ENCODE data around the gene WWOX. TPM values are rescaled to one million over a fixed set of nuclear protein-coding genes. Genes with fewer than 3 reads are reported as not detected.

WWOX gene
- total RNA-seq, 1 donor from 2014 or later, result 18.6 TPM

DNA sequence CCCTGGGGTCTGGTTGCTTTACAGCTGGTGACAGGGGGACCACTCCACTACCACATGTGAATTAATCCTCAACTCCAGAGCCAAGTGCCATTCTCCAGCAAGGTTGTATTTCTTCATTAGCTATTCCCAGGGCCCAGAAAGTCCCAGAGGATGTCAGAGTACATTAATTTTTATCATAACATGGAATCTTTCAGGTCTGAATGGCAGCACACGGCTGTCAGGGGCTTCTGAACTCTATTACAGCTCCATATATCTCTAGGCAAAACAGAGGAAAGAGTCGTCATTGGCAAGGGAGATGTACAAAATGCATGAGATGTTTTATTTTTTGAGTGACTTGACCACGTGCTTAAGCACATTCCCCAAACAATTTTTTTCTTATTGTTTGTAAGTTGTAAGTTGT lies 303.4 kb downstream of the WWOX start:
- H3K4me1 Mint-ChIP-seq (ENCODE audit: unreplicated experiment), result no peaks in the 10 kb centered on the region
- peaks cover 1% of the 10 kb centered on the region for H3K27me3 Mint-ChIP-seq (ENCODE audit: unreplicated experiment)
- no peak overlapping the region for H3K27ac Mint-ChIP-seq (ENCODE audit: unreplicated experiment)
- TF ChIP-seq, protein P1, sequence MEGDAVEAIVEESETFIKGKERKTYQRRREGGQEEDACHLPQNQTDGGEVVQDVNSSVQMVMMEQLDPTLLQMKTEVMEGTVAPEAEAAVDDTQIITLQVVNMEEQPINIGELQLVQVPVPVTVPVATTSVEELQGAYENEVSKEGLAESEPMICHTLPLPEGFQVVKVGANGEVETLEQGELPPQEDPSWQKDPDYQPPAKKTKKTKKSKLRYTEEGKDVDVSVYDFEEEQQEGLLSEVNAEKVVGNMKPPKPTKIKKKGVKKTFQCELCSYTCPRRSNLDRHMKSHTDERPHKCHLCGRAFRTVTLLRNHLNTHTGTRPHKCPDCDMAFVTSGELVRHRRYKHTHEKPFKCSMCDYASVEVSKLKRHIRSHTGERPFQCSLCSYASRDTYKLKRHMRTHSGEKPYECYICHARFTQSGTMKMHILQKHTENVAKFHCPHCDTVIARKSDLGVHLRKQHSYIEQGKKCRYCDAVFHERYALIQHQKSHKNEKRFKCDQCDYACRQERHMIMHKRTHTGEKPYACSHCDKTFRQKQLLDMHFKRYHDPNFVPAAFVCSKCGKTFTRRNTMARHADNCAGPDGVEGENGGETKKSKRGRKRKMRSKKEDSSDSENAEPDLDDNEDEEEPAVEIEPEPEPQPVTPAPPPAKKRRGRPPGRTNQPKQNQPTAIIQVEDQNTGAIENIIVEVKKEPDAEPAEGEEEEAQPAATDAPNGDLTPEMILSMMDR (IDR thresholded peaks at IDR 0.05; ENCODE audit: unreplicated experiment), result no peak
- no peaks in the 10 kb centered on the region for H3K36me3 Mint-ChIP-seq (ENCODE audit: low read depth, unreplicated experiment)
- no peak overlapping the region for H3K4me3 Mint-ChIP-seq (ENCODE audit: unreplicated experiment)
- no peak for DNase-seq (ENCODE audit: low spot score)
- no peaks in the 10 kb centered on the region for H3K9me3 Mint-ChIP-seq (ENCODE audit: unreplicated experiment)

DNA sequence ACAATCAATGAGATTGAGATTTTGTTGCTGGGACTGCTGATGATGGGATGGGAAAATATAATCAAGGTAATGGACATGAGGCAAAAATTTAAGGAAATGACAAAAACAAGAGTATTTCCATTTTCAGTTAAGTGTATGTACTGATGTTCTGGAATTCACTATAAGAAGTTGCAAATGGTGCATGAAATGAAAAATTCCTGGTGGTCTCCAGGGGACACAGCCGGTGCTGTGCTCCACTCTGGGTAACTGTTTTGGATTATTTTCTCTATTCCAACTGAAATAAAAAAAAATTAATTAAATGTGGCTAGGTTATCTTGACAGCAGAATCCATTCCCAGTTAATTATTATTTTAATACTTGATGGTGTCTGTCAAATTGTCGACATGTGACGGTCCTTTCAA lies 305.6 kb downstream of the WWOX start:
- Mint-ChIP-seq H3K27me3 (ENCODE audit: unreplicated experiment) (no peaks in the 10 kb centered on the region), H3K27ac (ENCODE audit: unreplicated experiment) (no peak overlapping the region), H3K36me3 (ENCODE audit: low read depth, unreplicated experiment) (peaks cover 4% of the 10 kb centered on the region), H3K9me3 (ENCODE audit: unreplicated experiment) (no peaks in the 10 kb centered on the region), H3K4me1 (ENCODE audit: unreplicated experiment) (no peaks in the 10 kb centered on the region), H3K4me3 (ENCODE audit: unreplicated experiment) (no peak overlapping the region)
- TF ChIP-seq, protein P1 (IDR thresholded peaks at IDR 0.05; ENCODE audit: unreplicated experiment), result no peak
- no peak for DNase-seq (ENCODE audit: low spot score)

DNA sequence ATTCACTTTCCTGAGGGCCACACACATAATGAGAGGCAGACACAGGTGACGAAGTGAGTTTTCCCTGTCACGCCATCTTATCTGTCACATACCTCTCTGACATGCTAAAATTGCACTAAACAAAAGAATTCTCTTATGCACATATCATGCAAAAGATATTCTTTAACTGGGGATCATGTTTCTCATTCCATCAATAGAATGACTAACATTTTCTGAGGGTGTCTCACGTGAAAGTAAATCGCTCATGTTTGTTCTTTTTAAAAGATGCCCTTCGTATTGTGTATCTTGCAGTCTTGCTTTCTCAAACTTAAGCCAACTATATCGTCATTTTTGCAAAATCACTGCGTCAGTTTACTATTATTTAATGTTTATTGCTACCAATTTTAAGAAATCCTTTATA lies 306.4 kb downstream of the WWOX start:
- Mint-ChIP-seq H3K36me3 (ENCODE audit: low read depth, unreplicated experiment) (peaks cover 4% of the 10 kb centered on the region), H3K9me3 (ENCODE audit: unreplicated experiment) (no peaks in the 10 kb centered on the region), H3K27me3 (ENCODE audit: unreplicated experiment) (no peaks in the 10 kb centered on the region), H3K4me3 (ENCODE audit: unreplicated experiment) (no peak overlapping the region), H3K27ac (ENCODE audit: unreplicated experiment) (no peak overlapping the region), H3K4me1 (ENCODE audit: unreplicated experiment) (no peaks in the 10 kb centered on the region)
- TF ChIP-seq, protein P1 (IDR thresholded peaks at IDR 0.05; ENCODE audit: unreplicated experiment), result no peak
- DNase-seq (ENCODE audit: low spot score), result no peak

DNA sequence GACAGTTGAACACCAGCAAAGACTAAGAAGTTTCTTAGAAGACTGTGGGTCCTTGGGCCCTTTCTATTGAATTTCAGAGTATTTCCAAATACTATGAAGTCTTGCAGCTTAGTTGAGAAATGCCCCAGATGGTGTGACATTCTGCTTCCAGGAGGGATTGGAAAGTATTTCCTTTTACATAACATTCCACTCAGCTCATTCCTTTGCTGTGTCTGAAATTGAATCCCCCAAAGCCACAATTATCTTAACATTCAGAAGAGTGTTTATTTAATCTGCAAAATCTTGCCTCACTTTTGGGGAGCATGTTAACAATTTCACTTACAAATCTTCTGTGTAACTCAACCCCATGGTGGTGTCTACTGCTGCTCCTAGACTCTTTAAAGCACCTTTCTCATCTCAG lies 307.7 kb downstream of the WWOX start:
- Mint-ChIP-seq H3K4me1 (ENCODE audit: unreplicated experiment) (no peaks in the 10 kb centered on the region), H3K27me3 (ENCODE audit: unreplicated experiment) (no peaks in the 10 kb centered on the region), H3K27ac (ENCODE audit: unreplicated experiment) (no peak overlapping the region), H3K36me3 (ENCODE audit: low read depth, unreplicated experiment) (peaks cover 4% of the 10 kb centered on the region), H3K9me3 (ENCODE audit: unreplicated experiment) (no peaks in the 10 kb centered on the region), H3K4me3 (ENCODE audit: unreplicated experiment) (no peak overlapping the region)
- TF ChIP-seq, protein P1 (IDR thresholded peaks at IDR 0.05; ENCODE audit: unreplicated experiment), result no peak
- no peak for DNase-seq (ENCODE audit: low spot score)

DNA sequence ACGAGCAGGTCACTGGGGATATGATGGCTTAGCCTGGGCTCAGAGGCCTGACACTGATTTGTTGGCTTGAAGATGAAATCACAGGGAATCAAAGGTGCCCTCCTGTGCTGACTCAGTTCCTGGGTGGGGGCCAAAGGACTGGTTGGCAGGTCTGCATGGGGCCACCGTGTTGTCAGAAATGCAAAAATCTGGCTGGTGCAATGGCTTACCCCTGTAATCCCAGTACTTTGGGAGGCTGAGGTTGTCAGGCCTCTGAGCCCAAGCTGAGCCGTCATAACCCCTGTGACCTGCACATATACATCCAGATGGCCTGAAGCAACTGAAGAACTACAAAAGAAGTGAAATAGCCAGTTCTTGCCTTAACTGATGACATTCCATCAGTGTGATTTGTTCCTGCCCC lies 314.2 kb downstream of the WWOX start:
- no peaks in the 10 kb centered on the region for H3K4me1 Mint-ChIP-seq (ENCODE audit: unreplicated experiment)
- H3K27ac Mint-ChIP-seq (ENCODE audit: unreplicated experiment), result no peak overlapping the region
- H3K27me3 Mint-ChIP-seq (ENCODE audit: unreplicated experiment), result no peaks in the 10 kb centered on the region
- no peak overlapping the region for H3K4me3 Mint-ChIP-seq (ENCODE audit: unreplicated experiment)
- no peaks in the 10 kb centered on the region for H3K9me3 Mint-ChIP-seq (ENCODE audit: unreplicated experiment)
- TF ChIP-seq, protein P1 (IDR thresholded peaks at IDR 0.05; ENCODE audit: unreplicated experiment), result no peak
- H3K36me3 Mint-ChIP-seq (ENCODE audit: low read depth, unreplicated experiment), result peaks cover 4% of the 10 kb centered on the region
- DNase-seq (ENCODE audit: low spot score), result no peak
